Fibroblast of lung (primary cell): Measurements from ENCODE around the gene ARHGEF3. TPM values are rescaled to one million over a fixed set of nuclear protein-coding genes. Genes with fewer than 3 reads are reported as not detected.
A peak's percentile ranks its signal among the peaks of the same experiment; 100 is the strongest.

Experiments
- DNase-seq, 2 donors: peaks; one replicate each; pipeline versions ENCODE4 v3.0.0 to v3.0.0-alpha.2; 2010; ENCODE audit warnings: low read depth in 2 of 2
- H2AFZ ChIP-seq: 2 replicates; pipeline ENCODE4 v1.5.1; 2012; ENCODE audit warnings: low read length, control low read depth, inconsistent platforms
- H3K27ac ChIP-seq: 2 replicates; pipeline ENCODE4 v1.5.1; 2011; ENCODE audit warnings: low read length, control low read depth; ENCODE audit not compliant: insufficient read depth
- H3K27me3 ChIP-seq: 2 replicates; pipeline ENCODE4 v1.5.1; 2011; ENCODE audit warnings: mild to moderate bottlenecking, low read length; ENCODE audit not compliant: control insufficient read depth, insufficient read depth
- H3K36me3 ChIP-seq: 2 replicates; pipeline ENCODE4 v1.5.1; 2011; ENCODE audit warnings: low read length; ENCODE audit not compliant: control insufficient read depth, insufficient read depth
- H3K4me1 ChIP-seq: 2 replicates; pipeline ENCODE4 v1.5.1; 2011; ENCODE audit warnings: low read length; ENCODE audit not compliant: control insufficient read depth, insufficient read depth; ENCODE audit errors: extremely low read depth
- H3K4me2 ChIP-seq: 2 replicates; pipeline ENCODE4 v1.5.1; 2011; ENCODE audit warnings: low read length, control low read depth; ENCODE audit not compliant: insufficient read depth; ENCODE audit errors: extremely low read depth
- H3K4me3 ChIP-seq, 4 experiments: fragments of 200-600 bp in 1 of 4; sonication (generic) in 1 of 4; replicated peaks in 1 of 4; 2 replicates each; pipeline ENCODE4 v1.5.1; 2011 to 2016; ENCODE audit warnings: low read length in 4 of 4, low read depth in 3 of 4, mild to moderate bottlenecking in 3 of 4, control low read depth in 2 of 4, inconsistent platforms in 1 of 4, mixed read lengths in 1 of 4; ENCODE audit not compliant: insufficient read depth in 1 of 4; ENCODE audit errors: control extremely low read depth in 1 of 4
- H3K79me2 ChIP-seq: 2 replicates; pipeline ENCODE4 v1.5.1; 2012; ENCODE audit warnings: mild to moderate bottlenecking, low read length, inconsistent platforms; ENCODE audit not compliant: control insufficient read depth, insufficient read depth
- H3K9ac ChIP-seq: 2 replicates; pipeline ENCODE4 v1.5.1; 2011; ENCODE audit warnings: mild to moderate bottlenecking, low read length, control low read depth; ENCODE audit not compliant: insufficient read depth
- H3K9me3 ChIP-seq: 2 replicates; pipeline ENCODE4 v1.5.1; 2012; ENCODE audit warnings: low read depth, low read length; ENCODE audit not compliant: control insufficient read depth, insufficient read depth
- H4K20me1 ChIP-seq: 2 replicates; pipeline ENCODE4 v1.5.1; 2011; ENCODE audit warnings: low read length; ENCODE audit not compliant: control insufficient read depth, insufficient read depth; ENCODE audit errors: extremely low read depth
- CTCF ChIP-seq, 2 donors: IDR thresholded peaks in 1 of 2; conservative IDR thresholded peaks in 1 of 2; 1 replicate in 1 of 2; 2 replicates in 1 of 2; pipeline ENCODE4 v1.5.1; 2011 to 2012; ENCODE audit warnings: low read length in 2 of 2, control low read depth in 1 of 2, inconsistent platforms in 1 of 2, low read depth in 1 of 2, mild to moderate bottlenecking in 1 of 2
- EZH2 ChIP-seq: IDR thresholded peaks from 2 replicates; pipeline ENCODE4 v1.5.1; 2012; ENCODE audit warnings: low read length, control low read depth, mild to moderate bottlenecking; ENCODE audit errors: missing control alignments
- polyA plus RNA-seq, 2 donors: library from polyadenylated mRNA; depleted of rRNA in 1 of 2; stranded (reverse) in 1 of 2; unstranded in 1 of 2; fragments of >200 nt; gene quantifications; 2 replicates each; pipeline ENCODE4 v1.2.1, GENCODE V29; 2011 to 2012; ENCODE audit warnings: missing spikeins in 1 of 2
- total RNA-seq: library from RNA; depleted of rRNA; stranded (reverse); fragments of >200 nt; gene quantifications from 2 replicates; pipeline ENCODE4 v1.2.1, GENCODE V29; 2014

The ARHGEF3 gene
- total and polyA plus RNA-seq, 2 donors (not counting 1 experiment from before 2014, with no cell fraction given): 2.6 to 16.7 TPM

DNA sequence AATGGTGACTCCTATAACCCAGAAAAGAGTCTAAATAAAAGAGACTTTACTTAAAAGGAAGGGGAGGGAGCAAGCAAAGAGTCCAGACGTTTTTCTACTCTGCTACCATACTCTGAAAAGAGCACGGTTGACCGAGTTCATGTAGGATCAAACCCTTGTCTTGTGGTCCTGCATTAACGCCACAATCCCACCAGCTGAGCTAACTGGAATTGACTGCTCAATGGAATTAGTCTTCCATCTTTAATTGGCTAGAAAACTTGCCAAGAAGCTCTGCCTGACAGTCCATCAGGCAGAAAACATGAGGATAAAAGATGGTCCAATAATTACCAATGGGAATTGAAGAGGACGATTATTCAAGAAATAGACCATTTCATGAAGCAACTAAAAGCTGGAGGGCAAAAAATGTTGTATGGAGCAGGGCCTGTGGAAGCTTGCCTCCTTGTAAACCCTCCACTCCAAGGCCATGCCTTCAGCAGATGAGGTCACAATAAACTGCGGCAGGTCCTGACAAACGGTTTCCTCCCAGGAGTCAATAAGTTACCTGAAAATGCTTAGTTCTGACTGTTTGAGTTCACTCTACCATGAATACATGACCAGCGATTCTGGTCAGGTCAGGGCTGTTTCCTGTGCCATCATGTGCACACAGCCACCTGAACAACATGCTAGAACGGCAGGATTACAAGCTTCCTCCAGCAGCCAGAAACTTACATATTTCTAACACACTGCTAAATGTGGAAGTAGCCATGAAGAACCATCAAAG lies 35.6 kb upstream of the ARHGEF3 start:
- H4K20me1 ChIP-seq: no peaks in the 10 kb centered on the region
- no peak overlapping the region for H3K4me2 ChIP-seq
- no peaks in the 10 kb centered on the region for H3K27me3 ChIP-seq
- peaks cover 4% of the 10 kb centered on the region for H3K4me1 ChIP-seq
- H3K9ac ChIP-seq: no peak overlapping the region
- no peak for TF ChIP-seq CTCF (conservative IDR thresholded peaks at IDR 0.05 in 1 of 2, IDR thresholded peaks at IDR 0.05 in 1 of 2; ENCODE audit: low read depth in 1 of 2, low read length in 2 of 2)
- no peak for TF ChIP-seq EZH2
- no peak for DNase-seq
- no peak overlapping the region for H3K27ac ChIP-seq
- no peak overlapping the region for H2AFZ ChIP-seq
- no peaks in the 10 kb centered on the region for H3K9me3 ChIP-seq
- no peaks in the 10 kb centered on the region for H3K79me2 ChIP-seq
- no peak overlapping the region for H3K4me3 ChIP-seq
- no peaks in the 10 kb centered on the region for H3K36me3 ChIP-seq

- Histone ChIP-seq H3K36me3 (no peaks in the 10 kb centered on the region), H3K27me3 (no peaks in the 10 kb centered on the region), H3K4me3 (no peak overlapping the region), H3K4me1 (peaks cover 4% of the 10 kb centered on the region), H3K4me2 (no peak overlapping the region), H3K79me2 (no peaks in the 10 kb centered on the region), H2AFZ (no peak overlapping the region), H3K9me3 (no peaks in the 10 kb centered on the region), H3K9ac (no peak overlapping the region), H3K27ac (no peak overlapping the region), H4K20me1 (no peaks in the 10 kb centered on the region)
- peak in 1 of 2 donors; percentile 59 for DNase-seq
- TF ChIP-seq EZH2 (no peak), CTCF (conservative IDR thresholded peaks at IDR 0.05 in 1 of 2, IDR thresholded peaks at IDR 0.05 in 1 of 2; ENCODE audit: low read depth in 1 of 2, low read length in 2 of 2) (no peak)
These were observed 34.8 kb upstream of the ARHGEF3 start for GRCh38 chr3:56836276-56837163.

- Histone ChIP-seq H3K9me3 (no peaks in the 10 kb centered on the region), H3K4me3 (no peak overlapping the region), H2AFZ (no peak overlapping the region), H3K79me2 (no peaks in the 10 kb centered on the region), H3K27ac (no peak overlapping the region), H3K36me3 (no peaks in the 10 kb centered on the region), H3K27me3 (no peaks in the 10 kb centered on the region), H3K9ac (no peak overlapping the region), H3K4me2 (no peak overlapping the region), H4K20me1 (no peaks in the 10 kb centered on the region), H3K4me1 (peaks cover 4% of the 10 kb centered on the region)
- TF ChIP-seq CTCF (conservative IDR thresholded peaks at IDR 0.05 in 1 of 2, IDR thresholded peaks at IDR 0.05 in 1 of 2; ENCODE audit: low read depth in 1 of 2, low read length in 2 of 2) (no peak), EZH2 (no peak)
- peak; percentile 44 to 51 for DNase-seq
These were observed 34.0 kb upstream of the ARHGEF3 start for GRCh38 chr3:56835650-56836227.
